Measurements from ENCODE around the gene DROSHA. TPM values are rescaled to one million over a fixed set of nuclear protein-coding genes. Genes with fewer than 3 reads are reported as not detected.

DROSHA gene
- total and polyA plus RNA-seq, 10 donors = 34.8 to 68.5 (median 46.0) TPM

DNA sequence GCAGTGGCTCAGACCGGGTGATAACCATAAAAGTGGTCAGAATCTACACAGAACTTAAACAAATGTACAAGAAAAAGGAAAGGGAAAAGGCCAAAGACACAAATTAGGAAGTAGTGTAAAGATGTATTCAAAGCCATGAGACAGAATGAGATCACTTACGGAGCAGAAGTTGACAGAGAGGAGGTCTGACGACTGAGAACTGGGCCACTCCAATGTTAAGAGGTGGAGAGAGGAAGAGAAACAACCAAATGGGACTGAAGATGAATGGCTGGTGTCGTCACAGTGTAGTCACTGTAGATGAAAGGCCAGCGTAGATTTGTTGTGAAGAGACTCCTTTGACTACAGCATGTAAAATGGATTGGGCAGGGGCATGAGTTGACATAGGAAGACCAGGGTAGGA is 114.4 kb downstream of the DROSHA start:
- intact Hi-C loops (cut with DNase I; ENCODE audit: low total_unique reads) = no loop called here
- TF ChIP-seq, protein P1, sequence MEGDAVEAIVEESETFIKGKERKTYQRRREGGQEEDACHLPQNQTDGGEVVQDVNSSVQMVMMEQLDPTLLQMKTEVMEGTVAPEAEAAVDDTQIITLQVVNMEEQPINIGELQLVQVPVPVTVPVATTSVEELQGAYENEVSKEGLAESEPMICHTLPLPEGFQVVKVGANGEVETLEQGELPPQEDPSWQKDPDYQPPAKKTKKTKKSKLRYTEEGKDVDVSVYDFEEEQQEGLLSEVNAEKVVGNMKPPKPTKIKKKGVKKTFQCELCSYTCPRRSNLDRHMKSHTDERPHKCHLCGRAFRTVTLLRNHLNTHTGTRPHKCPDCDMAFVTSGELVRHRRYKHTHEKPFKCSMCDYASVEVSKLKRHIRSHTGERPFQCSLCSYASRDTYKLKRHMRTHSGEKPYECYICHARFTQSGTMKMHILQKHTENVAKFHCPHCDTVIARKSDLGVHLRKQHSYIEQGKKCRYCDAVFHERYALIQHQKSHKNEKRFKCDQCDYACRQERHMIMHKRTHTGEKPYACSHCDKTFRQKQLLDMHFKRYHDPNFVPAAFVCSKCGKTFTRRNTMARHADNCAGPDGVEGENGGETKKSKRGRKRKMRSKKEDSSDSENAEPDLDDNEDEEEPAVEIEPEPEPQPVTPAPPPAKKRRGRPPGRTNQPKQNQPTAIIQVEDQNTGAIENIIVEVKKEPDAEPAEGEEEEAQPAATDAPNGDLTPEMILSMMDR (IDR thresholded peaks at IDR 0.05 in 8 of 11, conservative IDR thresholded peaks at IDR 0.05 in 3 of 11) = no peak
- TF ChIP-seq POLR2A (IDR thresholded peaks at IDR 0.05) (no peak), POLR2AphosphoS5 (IDR thresholded peaks at IDR 0.05) (no peak)
- WGBS, 5 donors = 90 to 93% (median 93%) methylated on average over 5 of the region's 5 CpGs
- no peaks in the 10 kb centered on the region for H3K27me3 ChIP-seq (replicated peaks in 1 of 7)
- no peak overlapping the region for H3K4me3 ChIP-seq
- H3K9me3 ChIP-seq = no peaks in the 10 kb centered on the region
- H3K4me1 ChIP-seq = no peaks in the 10 kb centered on the region
- no peak overlapping the region for H3K27ac ChIP-seq
- peaks cover 0 to 98% (median 63%) of the 10 kb centered on the region in 6 donors for H3K36me3 ChIP-seq
- no peak for DNase-seq

DNA sequence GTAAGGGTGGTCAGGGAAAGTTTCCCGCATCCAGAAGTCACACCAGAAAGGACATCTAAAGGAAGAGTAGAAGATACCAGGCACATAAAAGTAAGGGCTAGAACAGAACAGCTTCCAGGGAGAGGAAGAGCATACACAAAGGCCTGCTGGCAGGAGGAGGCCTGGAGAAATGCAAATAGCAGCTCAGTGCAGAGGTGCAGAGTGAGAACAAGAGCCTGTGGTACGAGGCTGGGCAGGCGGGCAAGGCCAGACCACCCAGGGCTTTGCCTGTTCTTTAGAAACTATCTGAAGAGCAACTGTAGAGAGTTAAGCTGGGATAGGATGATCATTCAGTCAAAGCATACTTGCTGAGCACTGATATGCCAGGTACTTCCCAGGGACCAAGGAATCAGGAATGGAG is 115.3 kb downstream of the DROSHA start:
- intact Hi-C loops (cut with DNase I; ENCODE audit: low total_unique reads) = no loop called here
- H3K27me3 ChIP-seq (replicated peaks in 1 of 7) = no peaks in the 10 kb centered on the region
- no peaks in the 10 kb centered on the region for H3K9me3 ChIP-seq
- DNase-seq = no peak
- TF ChIP-seq, protein P1 (IDR thresholded peaks at IDR 0.05 in 8 of 11, conservative IDR thresholded peaks at IDR 0.05 in 3 of 11) = no peak
- no peak for TF ChIP-seq POLR2AphosphoS5 (IDR thresholded peaks at IDR 0.05)
- no peak for TF ChIP-seq POLR2A (IDR thresholded peaks at IDR 0.05)
- H3K4me1 ChIP-seq = no peaks in the 10 kb centered on the region
- WGBS, 5 donors = 94 to 97% (median 96%) methylated on average over 3 of the region's 3 CpGs
- no peak overlapping the region for H3K27ac ChIP-seq
- H3K4me3 ChIP-seq = no peak overlapping the region
- H3K36me3 ChIP-seq = peaks cover 0 to 100% (median 60%) of the 10 kb centered on the region in 6 donors

DNA sequence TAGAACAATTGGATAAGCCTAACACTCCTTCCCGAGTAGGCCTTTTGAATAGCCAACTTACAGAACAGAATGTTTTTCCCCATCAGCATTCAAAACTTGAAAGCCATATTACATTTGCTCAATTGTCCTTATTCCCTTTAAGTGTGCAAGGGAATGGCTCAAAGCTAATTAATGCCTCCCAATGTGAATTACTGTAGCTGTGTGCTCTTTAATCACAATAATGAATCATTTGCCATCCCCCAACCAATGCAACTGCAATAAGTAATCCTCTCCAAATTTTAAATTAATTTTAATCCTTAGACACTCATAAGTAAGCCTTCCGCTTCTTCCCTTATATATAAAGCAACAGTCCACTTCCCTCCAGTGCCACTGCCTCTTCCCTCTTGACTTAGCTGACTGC is 115.9 kb downstream of the DROSHA start:
- intact Hi-C loops (cut with DNase I; ENCODE audit: low total_unique reads) = no loop called here
- H3K27me3 ChIP-seq (replicated peaks in 1 of 7) = no peaks in the 10 kb centered on the region
- no peak overlapping the region for H3K27ac ChIP-seq
- no peak overlapping the region for H3K4me3 ChIP-seq
- 94 to 99% (median 95%) methylated on average over 2 of the region's 2 CpGs for WGBS, 5 donors
- H3K4me1 ChIP-seq = no peaks in the 10 kb centered on the region
- TF ChIP-seq POLR2AphosphoS5 (IDR thresholded peaks at IDR 0.05) = no peak
- H3K36me3 ChIP-seq = peaks cover 0 to 100% (median 57%) of the 10 kb centered on the region in 6 donors
- DNase-seq = no peak
- no peaks in the 10 kb centered on the region for H3K9me3 ChIP-seq

DNA sequence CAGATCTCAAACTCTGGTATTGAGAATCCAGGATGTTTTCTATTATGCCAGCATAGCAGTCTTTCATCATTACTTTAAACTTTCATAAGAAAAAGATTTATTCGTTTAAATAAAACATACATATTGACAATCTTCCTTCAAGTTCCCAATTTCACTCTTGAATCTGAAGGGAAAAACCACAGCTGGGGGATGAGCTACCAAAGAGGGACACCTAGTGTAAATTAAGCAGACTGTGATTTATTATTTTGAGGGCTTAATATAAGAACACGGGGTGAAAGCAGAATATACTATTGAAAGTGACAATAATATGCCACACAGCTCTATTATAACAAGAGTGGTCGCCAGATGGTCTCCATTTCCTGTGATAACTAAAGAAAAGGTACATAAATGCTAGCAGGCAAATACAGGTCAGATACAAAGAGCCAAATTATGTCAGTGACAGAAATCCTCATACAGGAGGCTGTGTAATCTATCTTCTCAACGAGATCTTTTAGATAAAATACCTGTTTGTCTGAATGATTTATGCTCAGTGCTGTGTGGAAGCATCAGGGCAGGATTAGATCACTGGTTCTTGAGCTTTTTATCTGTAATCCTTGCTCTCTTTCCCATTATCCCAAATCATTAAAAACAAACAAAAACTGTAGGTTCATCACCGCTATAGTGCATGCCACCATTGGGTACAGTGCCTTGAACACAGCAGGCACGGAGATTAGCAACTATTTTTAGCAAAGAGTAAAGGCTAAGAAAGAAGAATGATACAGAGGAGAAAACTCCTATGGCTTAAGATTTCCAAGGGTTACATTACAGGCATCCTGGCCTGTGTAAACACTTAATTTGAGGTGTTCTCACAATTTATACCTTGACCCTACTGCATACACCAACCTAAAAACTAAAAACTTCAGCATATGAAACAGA is 116.6 kb downstream of the DROSHA start:
- no peaks in the 10 kb centered on the region for H3K27me3 ChIP-seq (replicated peaks in 1 of 7)
- H3K4me1 ChIP-seq = no peaks in the 10 kb centered on the region
- no peak overlapping the region for H3K4me3 ChIP-seq
- DNase-seq = no peak
- intact Hi-C loops (cut with DNase I; ENCODE audit: low total_unique reads) = no loop called here
- peaks cover 0 to 100% (median 57%) of the 10 kb centered on the region in 6 donors for H3K36me3 ChIP-seq
- no peaks in the 10 kb centered on the region for H3K9me3 ChIP-seq
- TF ChIP-seq POLR2A (IDR thresholded peaks at IDR 0.05) (no peak), POLR2AphosphoS5 (IDR thresholded peaks at IDR 0.05) (no peak)
- TF ChIP-seq, protein P1 (IDR thresholded peaks at IDR 0.05 in 8 of 11, conservative IDR thresholded peaks at IDR 0.05 in 3 of 11) = no peak
- no peak overlapping the region for H3K27ac ChIP-seq
- WGBS, 5 donors = 81 to 88% (median 86%) methylated on average over 6 of the region's 6 CpGs
